IMR-90 (cell line): ENCODE data around the gene F10.

ENCODE experiments used
- CTCF ChIP-seq: conservative IDR thresholded peaks from 2 replicates; pipeline ENCODE4 v1.5.1; 2012; ENCODE audit warnings: mild to moderate bottlenecking, low read depth, low read length, improper control_type of control experiment
- POLR2A ChIP-seq: IDR thresholded peaks from 2 replicates; pipeline ENCODE4 v1.6.1; 2012; ENCODE audit warnings: mild to moderate bottlenecking, low read depth, low read length

- TF ChIP-seq CTCF (no peak), POLR2A (no peak)
These were observed 37.6 kb upstream of the F10 start for GRCh38 chr13:113084943-113085540.
